ENCODE results near the gene ZNF710.

- TF ChIP-seq ZNF462 (CRISPR knock-in tag; IDR thresholded peaks at IDR 0.05): no peak
- TF ChIP-seq CTCF (conservative IDR thresholded peaks at IDR 0.05; ENCODE audit: low read depth in 2 of 2): no peak
- TF ChIP-seq REST (IDR thresholded peaks at IDR 0.05; ENCODE audit: unreplicated experiment): no peak
- TF ChIP-seq EZH2 (IDR thresholded peaks at IDR 0.05; ENCODE audit: low read depth, unreplicated experiment): no peak
- TF ChIP-seq POLR2AphosphoS5 (IDR thresholded peaks at IDR 0.05; ENCODE audit: low read depth): no peak
These were observed 41.8 kb downstream of the ZNF710 start for GRCh38 chr15:90042766-90043529.
